HEK293T (cell line): ENCODE data around the gene NPHS1.

ENCODE experiments used
- BHLHE40 ChIP-seq: fragments of 450-650 bp; IDR thresholded peaks from 2 replicates; pipeline ENCODE4 v1.6.1; 2016; ENCODE audit warnings: mild to moderate bottlenecking, moderate library complexity, borderline replicate concordance
- ELF4 ChIP-seq: fragments of 450-650 bp; IDR thresholded peaks from 2 replicates; pipeline ENCODE4 v1.6.1; 2017; ENCODE audit warnings: antibody characterized with exemption

DNA sequence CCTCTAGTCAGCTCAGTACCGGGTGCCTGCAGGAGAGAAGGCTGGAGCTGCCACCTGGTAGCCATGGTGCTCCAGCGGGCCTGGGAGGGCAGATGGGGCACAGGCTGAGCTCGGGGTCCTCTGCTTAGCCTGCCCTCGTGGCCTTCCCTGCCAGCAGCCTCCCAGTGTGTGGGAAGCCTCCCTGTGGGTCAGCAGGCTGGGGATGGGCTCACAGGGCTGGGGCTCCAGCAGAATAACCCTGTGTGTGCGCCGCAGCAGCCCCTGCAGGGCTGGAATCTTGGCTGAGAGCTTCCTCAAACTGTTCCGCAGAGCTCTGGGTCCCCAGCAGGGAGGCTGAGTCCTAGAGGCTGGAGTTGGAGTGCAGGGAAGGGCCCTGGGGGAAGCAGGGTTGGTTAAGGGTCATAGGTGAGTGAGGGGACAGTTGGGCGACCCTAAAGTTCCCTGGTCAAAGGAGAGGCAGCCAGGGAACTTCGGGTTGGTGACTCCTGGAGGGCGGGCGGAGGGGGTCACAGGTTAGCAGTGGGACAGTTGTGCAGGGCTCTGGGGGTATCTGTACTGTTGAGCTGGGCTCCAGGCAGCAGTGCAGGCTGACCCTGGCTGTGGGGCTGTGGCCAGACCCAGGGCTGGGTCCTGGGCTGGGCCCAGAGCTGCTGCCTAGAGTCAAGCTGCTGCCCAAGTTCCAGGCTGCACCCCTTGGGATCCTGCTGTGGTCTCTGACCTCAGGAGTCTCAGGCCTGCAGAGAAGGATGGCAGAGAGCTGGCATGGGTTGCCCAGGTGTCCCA, 62.9 kb downstream of the NPHS1 start:
- TF ChIP-seq BHLHE40 (no peak), ELF4 (no peak)
